Stimulated activated CD8-positive, alpha-beta memory T cell treated with anti-CD3 and anti-CD28 coated beads, Interleukin-15, amount 100 ng/mL, for 4 hours (primary cell): ENCODE data around the gene TMEM63C.

Source experiments
- DNase-seq, 2 donors: peaks; one replicate each; pipeline ENCODE4 v3.0.0-alpha.2; 2020; ENCODE audit warnings: low read depth in 2 of 2

The TMEM63C gene, protein sequence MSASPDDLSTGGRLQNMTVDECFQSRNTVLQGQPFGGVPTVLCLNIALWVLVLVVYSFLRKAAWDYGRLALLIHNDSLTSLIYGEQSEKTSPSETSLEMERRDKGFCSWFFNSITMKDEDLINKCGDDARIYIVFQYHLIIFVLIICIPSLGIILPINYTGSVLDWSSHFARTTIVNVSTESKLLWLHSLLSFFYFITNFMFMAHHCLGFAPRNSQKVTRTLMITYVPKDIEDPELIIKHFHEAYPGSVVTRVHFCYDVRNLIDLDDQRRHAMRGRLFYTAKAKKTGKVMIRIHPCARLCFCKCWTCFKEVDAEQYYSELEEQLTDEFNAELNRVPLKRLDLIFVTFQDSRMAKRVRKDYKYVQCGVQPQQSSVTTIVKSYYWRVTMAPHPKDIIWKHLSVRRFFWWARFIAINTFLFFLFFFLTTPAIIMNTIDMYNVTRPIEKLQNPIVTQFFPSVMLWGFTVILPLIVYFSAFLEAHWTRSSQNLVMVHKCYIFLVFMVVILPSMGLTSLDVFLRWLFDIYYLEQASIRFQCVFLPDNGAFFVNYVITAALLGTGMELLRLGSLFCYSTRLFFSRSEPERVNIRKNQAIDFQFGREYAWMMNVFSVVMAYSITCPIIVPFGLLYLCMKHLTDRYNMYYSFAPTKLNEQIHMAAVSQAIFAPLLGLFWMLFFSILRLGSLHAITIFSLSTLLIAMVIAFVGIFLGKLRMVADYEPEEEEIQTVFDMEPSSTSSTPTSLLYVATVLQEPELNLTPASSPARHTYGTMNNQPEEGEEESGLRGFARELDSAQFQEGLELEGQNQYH

DNA sequence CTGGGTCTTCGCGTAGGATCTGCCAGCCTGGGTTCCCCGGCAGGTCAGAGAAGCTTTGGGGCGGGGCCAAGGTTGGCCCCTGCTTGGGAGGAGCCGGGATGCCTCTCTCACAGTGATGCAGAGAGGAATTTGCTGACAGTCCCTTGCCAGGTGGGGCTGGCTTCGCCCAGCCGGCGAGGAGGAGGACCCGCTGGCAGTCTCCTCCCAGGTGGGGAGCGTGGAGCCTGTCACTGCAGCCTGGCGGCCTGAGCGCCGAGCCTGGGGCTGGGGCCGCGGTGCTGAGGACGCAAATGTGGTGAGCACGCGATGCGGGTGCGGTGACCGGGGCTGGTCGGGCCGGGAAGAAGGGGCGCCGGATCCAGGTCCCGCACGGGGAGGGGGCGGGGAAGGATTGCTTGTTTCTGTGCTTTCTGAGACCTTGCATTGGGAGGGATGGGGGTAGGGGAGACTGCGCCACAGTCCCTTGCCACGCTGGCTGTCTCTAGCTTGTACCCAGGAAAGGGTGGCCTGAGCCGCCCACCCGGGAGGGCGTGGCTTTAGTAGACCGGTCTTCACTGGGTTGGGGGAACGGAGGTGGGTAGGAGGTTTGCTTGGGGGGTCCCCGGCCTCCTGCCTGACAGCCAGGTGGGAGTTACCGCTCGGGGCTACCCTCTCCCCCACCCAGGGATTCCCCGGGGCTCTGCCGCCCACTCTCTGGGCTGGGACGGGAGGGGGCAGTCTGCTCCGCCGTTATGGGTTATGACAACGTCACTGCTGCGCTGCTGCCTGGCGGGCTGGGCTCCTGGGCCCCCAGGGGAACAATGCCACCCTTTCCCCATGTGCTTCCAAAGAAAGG is at the start of gene TMEM63C:
Gene TMEM63C, plus strand, starts transcription at position 196 of the 835 bp plus-strand sequence. CDS start 37,016 bp downstream, outside the sequence.
- DNase-seq = peak; percentile 34

- no peak for DNase-seq
Measured at GRCh38 chr14:77131871-77132486, 49.6 kb upstream of the TMEM63C start.

DNA sequence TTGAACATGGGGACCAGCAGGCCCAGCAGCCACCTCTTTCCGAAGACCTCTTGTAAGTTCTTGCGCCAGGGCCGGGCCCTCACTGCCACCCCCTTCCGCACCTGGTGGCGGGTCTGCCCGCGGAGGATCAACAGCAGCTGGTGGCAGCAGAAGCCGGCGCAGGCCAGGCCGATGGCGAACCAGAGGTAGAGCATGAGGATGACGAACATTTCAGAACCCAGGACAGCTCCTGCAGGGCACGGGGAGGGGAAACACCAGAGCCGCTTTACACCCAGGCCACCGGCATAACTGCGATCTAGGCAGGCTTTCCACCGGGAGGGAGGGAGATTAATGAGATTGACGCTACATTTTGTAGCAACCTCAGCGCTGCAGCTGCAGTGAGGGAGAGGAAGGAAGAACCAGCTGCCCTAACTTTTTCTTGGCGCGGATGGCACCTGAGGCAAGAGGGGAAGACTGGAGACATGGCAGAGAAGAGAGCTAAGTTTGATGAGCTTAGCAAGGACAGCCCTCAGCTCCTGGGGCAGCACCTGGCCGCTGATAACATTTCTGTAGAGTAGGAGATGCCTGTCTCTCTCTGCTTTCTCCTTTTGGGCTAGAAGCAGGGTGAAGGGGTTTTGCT is 47.8 kb upstream of the TMEM63C start:
- no peak for DNase-seq

DNA sequence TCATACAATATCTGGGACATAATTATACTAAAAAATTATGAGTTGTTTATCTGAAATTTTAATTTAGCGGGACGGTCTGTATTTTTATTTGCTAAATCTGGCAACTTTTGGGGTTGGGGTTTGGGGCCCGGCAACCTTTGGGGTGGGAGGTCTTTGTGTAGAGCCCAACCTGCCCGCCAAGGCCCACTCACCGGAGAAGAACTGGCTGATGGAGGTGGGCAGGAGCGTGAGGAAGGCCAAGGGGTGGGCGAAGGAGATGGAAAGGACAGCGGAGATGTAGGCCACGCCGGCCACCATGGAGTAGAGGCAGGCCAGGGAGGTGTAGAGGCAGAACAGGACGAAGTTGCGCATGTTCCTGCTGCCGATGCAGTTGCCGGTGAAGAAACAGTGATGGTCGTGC is 42.6 kb upstream of the TMEM63C start:
- DNase-seq = no peak

DNA sequence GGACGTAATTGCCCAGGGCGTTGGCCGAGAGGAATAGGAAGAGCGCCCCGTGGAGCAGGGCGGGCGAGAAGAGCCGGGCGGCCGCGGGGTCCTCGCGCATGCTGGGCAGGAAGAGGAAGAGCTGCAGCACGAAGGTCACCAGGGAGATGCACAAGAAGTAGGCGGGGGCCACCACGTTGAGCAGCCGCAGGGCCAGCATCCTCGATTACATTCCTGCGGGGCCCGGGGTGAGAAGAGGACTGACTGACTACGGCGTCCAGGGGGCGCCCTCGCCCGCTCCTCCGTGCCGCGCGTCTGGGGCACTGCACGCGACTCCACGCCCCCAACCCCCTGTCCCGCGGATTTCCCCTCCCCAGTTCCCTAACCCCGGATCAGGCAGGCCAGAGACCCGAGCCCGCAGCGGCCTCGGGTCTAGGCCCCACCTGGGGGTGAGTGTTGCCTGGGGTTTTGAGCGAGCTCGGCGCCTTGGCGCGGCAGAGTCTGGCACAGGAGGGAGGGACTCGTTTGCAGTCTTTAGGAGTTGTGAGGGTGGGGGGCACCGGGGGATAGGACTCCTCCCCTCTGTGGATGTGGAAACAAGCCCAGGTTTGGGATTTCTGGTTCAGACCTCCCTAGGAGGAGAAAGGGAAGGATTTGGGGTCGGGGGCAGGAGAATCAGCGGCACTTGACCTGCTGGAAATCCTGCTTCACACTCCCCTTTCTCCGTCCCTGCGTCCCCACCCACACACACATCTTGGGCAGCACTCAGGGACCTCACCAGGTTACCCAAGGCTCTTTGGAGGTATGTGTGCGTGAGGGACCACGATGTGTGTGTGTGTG is 41.8 kb upstream of the TMEM63C start:
- no peak for DNase-seq

- DNase-seq = no peak
Measured at GRCh38 chr14:77140359-77141213, 41.0 kb upstream of the TMEM63C start.

DNA sequence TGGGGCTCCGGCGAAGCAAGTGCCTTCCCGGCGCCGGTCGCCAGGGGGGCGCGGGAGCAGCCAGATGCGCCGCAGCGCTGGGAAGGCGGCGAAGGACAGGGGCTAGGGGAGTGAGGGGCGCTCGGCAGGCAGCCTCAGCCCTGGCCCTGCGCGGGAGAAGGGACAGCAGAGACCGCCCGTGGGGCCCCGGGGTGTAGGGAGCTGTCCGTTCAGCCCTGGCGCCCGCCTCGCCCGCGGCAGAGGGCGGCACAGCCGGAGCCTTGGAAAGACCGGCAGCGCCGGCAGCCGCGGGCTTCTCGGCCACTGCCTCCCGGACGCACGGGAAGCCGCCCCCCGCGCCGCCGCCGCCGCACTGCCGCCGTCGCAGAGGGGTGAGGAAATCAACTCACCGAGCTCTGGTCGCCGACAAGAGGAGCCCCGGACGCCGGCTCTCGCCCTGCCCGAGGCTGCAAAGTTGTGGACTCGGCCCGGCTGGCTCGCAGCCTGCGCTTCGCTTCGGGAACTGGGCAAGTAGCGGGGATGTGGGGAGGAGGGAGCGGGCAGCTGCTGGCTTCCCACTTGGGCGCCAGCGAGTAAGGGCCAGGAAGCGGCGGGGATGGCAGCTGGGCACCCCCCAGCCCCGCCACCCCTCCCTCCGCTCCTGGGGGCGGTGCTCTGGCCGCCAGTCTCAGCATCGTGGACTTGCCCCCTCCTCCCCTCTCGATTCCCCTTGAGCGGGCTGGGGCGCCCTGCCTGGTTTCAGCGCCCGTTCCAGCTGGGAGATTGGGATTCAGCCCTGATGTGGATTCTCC is 40.2 kb upstream of the TMEM63C start, which contains the start of gene ZDHHC22:
Gene ZDHHC22, minus strand, starts transcription at position 578 of the 791 bp plus-strand sequence. CDS start 2,053 bp downstream, outside the sequence.
- no peak for DNase-seq

DNA sequence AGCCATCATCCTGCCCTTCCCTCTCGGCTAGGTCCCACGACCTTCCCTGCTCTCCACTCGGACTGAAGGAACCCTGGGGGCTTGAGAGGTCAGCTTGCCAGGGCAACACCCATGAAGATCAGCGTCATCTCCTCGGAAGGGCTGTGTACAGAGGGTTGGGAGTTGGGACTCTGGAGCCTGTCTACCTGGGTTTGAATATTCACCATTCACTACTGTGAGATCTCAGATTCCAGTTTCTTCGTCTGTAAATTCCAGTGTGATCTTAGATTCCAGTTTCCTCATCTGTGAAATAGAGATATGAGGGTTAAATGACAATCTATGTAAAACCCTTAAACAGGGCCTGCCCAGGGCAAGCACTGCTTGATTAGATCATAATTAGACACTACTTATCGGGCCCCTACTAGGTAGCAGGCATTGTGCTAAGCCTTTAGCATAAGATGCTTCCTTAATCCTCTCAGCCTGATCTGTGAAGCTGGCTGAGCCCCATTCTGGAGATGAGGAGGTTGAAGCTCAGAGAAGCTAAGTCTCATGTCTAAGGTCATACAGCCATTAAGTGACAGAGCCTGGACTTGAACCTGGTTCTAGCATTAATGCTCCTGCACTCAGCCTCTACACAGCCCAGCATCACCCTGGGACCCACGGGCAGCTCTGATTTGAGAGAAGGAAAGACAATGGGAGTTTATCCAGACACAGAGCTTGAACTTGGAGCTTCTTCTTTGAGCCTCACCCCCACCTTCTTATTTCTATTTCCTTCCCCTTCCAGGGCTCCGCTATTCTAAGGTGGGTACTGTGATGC is 39.4 kb upstream of the TMEM63C start:
- DNase-seq = no peak

DNA sequence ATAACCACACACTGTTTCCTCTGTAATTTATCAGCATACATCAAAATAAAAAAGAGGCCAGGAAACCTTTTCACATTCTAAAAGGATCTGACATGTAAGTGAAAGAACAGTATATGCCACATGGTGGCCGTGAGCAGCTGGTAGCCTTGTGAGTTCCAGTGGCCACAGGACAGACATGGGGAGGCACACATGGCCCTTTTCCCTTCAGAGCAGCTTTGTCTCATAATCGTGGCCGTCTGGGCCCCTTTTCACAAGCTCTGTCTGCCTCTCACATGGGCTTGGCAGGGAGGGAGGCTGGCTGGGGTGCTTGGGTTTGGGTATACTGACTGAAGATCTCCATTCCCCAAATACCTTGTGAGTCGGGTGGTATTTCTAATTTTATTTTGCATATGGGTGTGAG is 38.5 kb upstream of the TMEM63C start:
- no peak for DNase-seq

DNA sequence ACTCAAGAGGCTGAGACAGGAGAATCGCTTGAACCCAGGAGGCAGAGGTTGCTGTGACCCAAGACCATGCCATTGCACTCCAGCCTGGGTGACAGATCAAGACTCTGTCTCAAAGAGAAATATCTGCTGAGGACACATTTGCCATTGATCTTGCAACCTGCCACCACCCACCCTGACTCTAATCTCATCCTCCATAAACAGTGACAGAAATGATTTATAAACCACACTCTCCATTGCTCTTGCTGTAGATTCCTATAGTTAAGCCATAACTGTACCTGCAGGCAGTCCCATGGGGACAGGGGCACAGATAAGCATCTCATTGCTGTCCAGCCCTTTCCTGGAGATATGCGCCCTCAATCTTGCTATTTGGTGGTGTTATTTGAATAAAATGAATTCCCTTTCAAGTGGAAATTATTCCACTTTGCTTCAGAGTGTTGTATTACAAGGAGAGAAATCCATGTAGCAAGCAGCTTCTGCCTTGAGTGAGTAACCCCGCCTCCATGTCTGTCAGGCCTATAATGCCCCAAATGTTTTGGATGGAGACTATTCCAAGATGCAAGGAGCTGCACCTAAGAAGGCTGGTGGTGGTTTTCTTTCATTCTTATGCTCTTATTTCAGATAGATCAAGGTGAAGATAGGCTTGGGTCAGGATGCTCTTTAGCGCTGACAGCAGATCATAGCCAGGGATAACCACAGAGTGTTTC is 37.0 kb upstream of the TMEM63C start:
- DNase-seq = no peak

- DNase-seq = no peak
Measured at GRCh38 chr14:77145975-77146740, 35.4 kb upstream of the TMEM63C start.

- DNase-seq = no peak
Measured at GRCh38 chr14:77148510-77149231, 32.9 kb upstream of the TMEM63C start.

- DNase-seq = no peak
Measured at GRCh38 chr14:77151245-77151644, 30.4 kb upstream of the TMEM63C start.

GRCh38 chr14:77151918-77152588 is 29.5 kb upstream of the TMEM63C start:
- DNase-seq = no peak

GRCh38 chr14:77153802-77154201 is 27.8 kb upstream of the TMEM63C start:
- no peak for DNase-seq
